ENCODE results near the gene SPATS2.
"Not testable (repeated sequence)": the region's sequence is repeated elsewhere in the genome, so short reads cannot be mapped to it uniquely, and the experiment has no call there.

SPATS2 gene

GRCh38 chr12:49507139-49507538 lies 139.9 kb downstream of the SPATS2 start:
- DNase-seq = no peak
- H3K27me3 Mint-ChIP-seq = no peaks in the 10 kb centered on the region
- peaks cover 8% of the 10 kb centered on the region for H3K36me3 Mint-ChIP-seq (ENCODE audit: low read depth)
- no peak overlapping the region for H3K4me3 Mint-ChIP-seq
- H3K4me1 Mint-ChIP-seq (ENCODE audit: low read depth) = peaks cover 3% of the 10 kb centered on the region
- H3K9me3 Mint-ChIP-seq = no peaks in the 10 kb centered on the region
- no peak overlapping the region for H3K27ac Mint-ChIP-seq

GRCh38 chr12:49509681-49510080 lies 142.4 kb downstream of the SPATS2 start:
- H3K27ac Mint-ChIP-seq; H3K4me3 Mint-ChIP-seq; H3K9me3 Mint-ChIP-seq; DNase-seq; H3K4me1 Mint-ChIP-seq (ENCODE audit: low read depth); H3K36me3 Mint-ChIP-seq (ENCODE audit: low read depth); H3K27me3 Mint-ChIP-seq: not testable (repeated sequence)

GRCh38 chr12:49511410-49511809 lies 144.1 kb downstream of the SPATS2 start:
- Mint-ChIP-seq H3K27me3 (no peaks in the 10 kb centered on the region), H3K36me3 (ENCODE audit: low read depth) (no peaks in the 10 kb centered on the region), H3K4me1 (ENCODE audit: low read depth) (no peaks in the 10 kb centered on the region), H3K4me3 (no peak overlapping the region), H3K27ac (no peak overlapping the region), H3K9me3 (no peaks in the 10 kb centered on the region)
- DNase-seq = no peak

- peaks cover 2% of the 10 kb centered on the region for H3K36me3 Mint-ChIP-seq (ENCODE audit: low read depth)
- H3K4me1 Mint-ChIP-seq (ENCODE audit: low read depth) = no peaks in the 10 kb centered on the region
- H3K27ac Mint-ChIP-seq = no peak overlapping the region
- H3K27me3 Mint-ChIP-seq = no peaks in the 10 kb centered on the region
- no peaks in the 10 kb centered on the region for H3K9me3 Mint-ChIP-seq
- no peak overlapping the region for H3K4me3 Mint-ChIP-seq
- no peak for DNase-seq
Measured at GRCh38 chr12:49512546-49512945, 145.3 kb downstream of the SPATS2 start.

GRCh38 chr12:49515266-49515665 lies 148.0 kb downstream of the SPATS2 start:
- Mint-ChIP-seq H3K4me1 (ENCODE audit: low read depth) (peaks cover 11% of the 10 kb centered on the region), H3K27me3 (no peaks in the 10 kb centered on the region)
- DNase-seq = no peak

GRCh38 chr12:49518914-49519573 lies 151.8 kb downstream of the SPATS2 start:
- H3K27ac Mint-ChIP-seq = peak overlapping the region; percentile 20
- peaks cover 8% of the 10 kb centered on the region for H3K36me3 Mint-ChIP-seq (ENCODE audit: low read depth)
- H3K4me1 Mint-ChIP-seq (ENCODE audit: low read depth) = peaks cover 11% of the 10 kb centered on the region
- H3K27me3 Mint-ChIP-seq = no peaks in the 10 kb centered on the region
- no peak for DNase-seq
- H3K4me3 Mint-ChIP-seq = no peak overlapping the region
- H3K9me3 Mint-ChIP-seq = no peaks in the 10 kb centered on the region

More at GRCh38 chr12:49515266-49515665, 148.0 kb downstream of the SPATS2 start:
- H3K4me3 Mint-ChIP-seq = no peak overlapping the region
- H3K36me3 Mint-ChIP-seq (ENCODE audit: low read depth) = peaks cover 4% of the 10 kb centered on the region
- no peaks in the 10 kb centered on the region for H3K9me3 Mint-ChIP-seq
- no peak overlapping the region for H3K27ac Mint-ChIP-seq

GRCh38 chr12:49519574-49519936 lies 152.3 kb downstream of the SPATS2 start:
- Mint-ChIP-seq H3K4me1 (ENCODE audit: low read depth) (peaks cover 11% of the 10 kb centered on the region), H3K27ac (no peak overlapping the region), H3K9me3 (no peaks in the 10 kb centered on the region), H3K27me3 (no peaks in the 10 kb centered on the region), H3K4me3 (no peak overlapping the region), H3K36me3 (ENCODE audit: low read depth) (peaks cover 9% of the 10 kb centered on the region)
- DNase-seq = no peak

GRCh38 chr12:49521389-49521788 lies 154.1 kb downstream of the SPATS2 start:
- no peaks in the 10 kb centered on the region for H3K9me3 Mint-ChIP-seq
- H3K36me3 Mint-ChIP-seq (ENCODE audit: low read depth) = peaks cover 25% of the 10 kb centered on the region
- no peak for DNase-seq
- peaks cover 11% of the 10 kb centered on the region for H3K4me1 Mint-ChIP-seq (ENCODE audit: low read depth)
- no peak overlapping the region for H3K4me3 Mint-ChIP-seq
- no peak overlapping the region for H3K27ac Mint-ChIP-seq
- H3K27me3 Mint-ChIP-seq = no peaks in the 10 kb centered on the region

- Mint-ChIP-seq H3K36me3 (ENCODE audit: low read depth) (peaks cover 25% of the 10 kb centered on the region), H3K4me3 (no peak overlapping the region), H3K4me1 (ENCODE audit: low read depth) (no peaks in the 10 kb centered on the region), H3K9me3 (no peaks in the 10 kb centered on the region), H3K27ac (no peak overlapping the region), H3K27me3 (no peaks in the 10 kb centered on the region)
- DNase-seq = no peak
Measured at GRCh38 chr12:49524660-49525324, 157.5 kb downstream of the SPATS2 start.

GRCh38 chr12:49525942-49526341 lies 158.7 kb downstream of the SPATS2 start:
- no peak overlapping the region for H3K4me3 Mint-ChIP-seq
- no peaks in the 10 kb centered on the region for H3K9me3 Mint-ChIP-seq
- peaks cover 25% of the 10 kb centered on the region for H3K36me3 Mint-ChIP-seq (ENCODE audit: low read depth)
- H3K27me3 Mint-ChIP-seq = no peaks in the 10 kb centered on the region
- no peak for DNase-seq
- H3K4me1 Mint-ChIP-seq (ENCODE audit: low read depth) = no peaks in the 10 kb centered on the region
- no peak overlapping the region for H3K27ac Mint-ChIP-seq

GRCh38 chr12:49527361-49528130 lies 160.3 kb downstream of the SPATS2 start:
- DNase-seq = no peak
- Mint-ChIP-seq H3K27me3 (no peaks in the 10 kb centered on the region), H3K4me3 (no peak overlapping the region), H3K9me3 (no peaks in the 10 kb centered on the region), H3K4me1 (ENCODE audit: low read depth) (no peaks in the 10 kb centered on the region), H3K36me3 (ENCODE audit: low read depth) (peaks cover 21% of the 10 kb centered on the region), H3K27ac (no peak overlapping the region)

- no peak overlapping the region for H3K4me3 Mint-ChIP-seq
- no peak for DNase-seq
- peaks cover 21% of the 10 kb centered on the region for H3K36me3 Mint-ChIP-seq (ENCODE audit: low read depth)
- no peaks in the 10 kb centered on the region for H3K27me3 Mint-ChIP-seq
- no peaks in the 10 kb centered on the region for H3K9me3 Mint-ChIP-seq
- H3K27ac Mint-ChIP-seq = no peak overlapping the region
- H3K4me1 Mint-ChIP-seq (ENCODE audit: low read depth) = no peaks in the 10 kb centered on the region
Measured at GRCh38 chr12:49529414-49529813, 162.2 kb downstream of the SPATS2 start.

GRCh38 chr12:49531745-49532144 lies 164.5 kb downstream of the SPATS2 start:
- Mint-ChIP-seq H3K27ac (no peak overlapping the region), H3K9me3 (no peaks in the 10 kb centered on the region), H3K27me3 (peaks cover 3% of the 10 kb centered on the region), H3K4me1 (ENCODE audit: low read depth) (no peaks in the 10 kb centered on the region), H3K4me3 (no peak overlapping the region), H3K36me3 (ENCODE audit: low read depth) (peaks cover 2% of the 10 kb centered on the region)
- DNase-seq = no peak

GRCh38 chr12:49533331-49533730 lies 166.1 kb downstream of the SPATS2 start:
- Mint-ChIP-seq H3K36me3 (ENCODE audit: low read depth) (no peaks in the 10 kb centered on the region), H3K4me3 (no peak overlapping the region)

GRCh38 chr12:49534122-49534521 lies 166.9 kb downstream of the SPATS2 start:
- H3K36me3 Mint-ChIP-seq (ENCODE audit: low read depth); H3K4me3 Mint-ChIP-seq: not testable (repeated sequence)
- peaks cover 17% of the 10 kb centered on the region for H3K27me3 Mint-ChIP-seq

More at GRCh38 chr12:49533331-49533730, 166.1 kb downstream of the SPATS2 start:
- H3K27me3 Mint-ChIP-seq = peaks cover 17% of the 10 kb centered on the region
- peaks cover 7% of the 10 kb centered on the region for H3K4me1 Mint-ChIP-seq (ENCODE audit: low read depth)
- no peak for DNase-seq
- no peaks in the 10 kb centered on the region for H3K9me3 Mint-ChIP-seq
- no peak overlapping the region for H3K27ac Mint-ChIP-seq

More at GRCh38 chr12:49534122-49534521, 166.9 kb downstream of the SPATS2 start:
- not testable (repeated sequence) for DNase-seq; H3K4me1 Mint-ChIP-seq (ENCODE audit: low read depth); H3K27ac Mint-ChIP-seq; H3K9me3 Mint-ChIP-seq

Measured in activated T-cell treated with anti-CD3 and anti-CD28 coated beads, Interleukin-2, amount 50 U/mL, for 24 hours (primary cell).